ENCODE data around the gene PRKCZ. TPM values are rescaled to one million over a fixed set of nuclear protein-coding genes. Genes with fewer than 3 reads are reported as not detected.

Gene PRKCZ
- total and polyA plus RNA-seq, 9 of the 15 experiments (the other 6 are each of a cell fraction or from before 2014, with no cell fraction given): 0.07 to 3.1 (median 1.3) TPM

DNA sequence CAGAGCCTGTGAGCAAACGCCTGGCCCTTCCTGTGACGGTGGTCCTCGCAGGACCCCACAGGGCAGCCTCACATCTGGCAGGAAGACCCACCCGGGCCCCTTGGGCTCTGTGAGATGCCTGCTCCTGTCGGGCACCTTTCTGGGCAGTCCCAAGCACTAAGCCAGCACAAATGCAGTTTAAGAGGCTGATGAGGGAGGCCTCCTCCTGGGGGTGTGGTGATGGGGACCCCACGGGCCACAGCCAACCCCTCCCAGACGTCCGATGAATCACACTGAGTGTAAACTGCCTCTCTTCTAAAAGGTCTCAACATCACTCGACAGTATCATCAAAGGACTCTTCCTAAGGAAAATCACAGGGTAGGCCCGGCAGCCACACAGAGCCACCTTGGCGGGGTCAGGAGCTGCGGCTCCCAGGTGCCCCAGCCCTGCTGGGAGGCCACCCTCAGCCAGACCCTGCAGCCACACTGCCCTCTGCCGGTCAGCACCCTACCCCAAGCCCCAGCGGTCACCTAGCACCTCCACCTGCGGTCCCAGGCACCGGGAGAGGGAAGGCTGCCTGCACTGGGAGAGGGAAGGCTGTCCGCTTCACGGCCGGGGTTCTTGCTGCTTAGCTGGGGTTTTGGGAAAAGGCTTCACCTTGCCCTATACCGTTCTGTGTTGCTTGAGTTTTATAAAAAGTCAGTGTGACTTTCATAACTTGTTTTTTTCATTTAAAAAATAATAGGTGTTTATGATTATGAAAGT lies 3.9 kb upstream of the PRKCZ start (continued):
- TF ChIP-seq GTF2B (IDR thresholded peaks at IDR 0.05; ENCODE audit: extremely low read depth, insufficient read length) (no peak), ZNF551 (CRISPR knock-in tag; IDR thresholded peaks at IDR 0.05) (no peak), ZNF586 (CRISPR knock-in tag; conservative IDR thresholded peaks at IDR 0.05) (no peak), ZHX1 (conservative IDR thresholded peaks at IDR 0.05; ENCODE audit: low read length) (no peak), NRF1 (conservative IDR thresholded peaks at IDR 0.05 in 1 of 2, IDR thresholded peaks at IDR 0.05 in 1 of 2) (no peak), GABPB2 (CRISPR knock-in tag; conservative IDR thresholded peaks at IDR 0.05) (no peak), HLTF (IDR thresholded peaks at IDR 0.05) (no peak), POLR2AphosphoS2 (IDR thresholded peaks at IDR 0.05; ENCODE audit: low read length) (no peak), XRCC5 (IDR thresholded peaks at IDR 0.05; ENCODE audit: low read depth, low read length) (0 out of 2 replicates have a peak, but pooled peaks have one; percentile 54), ZNF41 (CRISPR knock-in tag; conservative IDR thresholded peaks at IDR 0.05) (no peak), ELK1 (CRISPR knock-in tag; IDR thresholded peaks at IDR 0.05) (no peak), KAT7 (CRISPR knock-in tag; IDR thresholded peaks at IDR 0.05; ENCODE audit: borderline replicate concordance) (no peak)
- TF ChIP-seq, protein P1, sequence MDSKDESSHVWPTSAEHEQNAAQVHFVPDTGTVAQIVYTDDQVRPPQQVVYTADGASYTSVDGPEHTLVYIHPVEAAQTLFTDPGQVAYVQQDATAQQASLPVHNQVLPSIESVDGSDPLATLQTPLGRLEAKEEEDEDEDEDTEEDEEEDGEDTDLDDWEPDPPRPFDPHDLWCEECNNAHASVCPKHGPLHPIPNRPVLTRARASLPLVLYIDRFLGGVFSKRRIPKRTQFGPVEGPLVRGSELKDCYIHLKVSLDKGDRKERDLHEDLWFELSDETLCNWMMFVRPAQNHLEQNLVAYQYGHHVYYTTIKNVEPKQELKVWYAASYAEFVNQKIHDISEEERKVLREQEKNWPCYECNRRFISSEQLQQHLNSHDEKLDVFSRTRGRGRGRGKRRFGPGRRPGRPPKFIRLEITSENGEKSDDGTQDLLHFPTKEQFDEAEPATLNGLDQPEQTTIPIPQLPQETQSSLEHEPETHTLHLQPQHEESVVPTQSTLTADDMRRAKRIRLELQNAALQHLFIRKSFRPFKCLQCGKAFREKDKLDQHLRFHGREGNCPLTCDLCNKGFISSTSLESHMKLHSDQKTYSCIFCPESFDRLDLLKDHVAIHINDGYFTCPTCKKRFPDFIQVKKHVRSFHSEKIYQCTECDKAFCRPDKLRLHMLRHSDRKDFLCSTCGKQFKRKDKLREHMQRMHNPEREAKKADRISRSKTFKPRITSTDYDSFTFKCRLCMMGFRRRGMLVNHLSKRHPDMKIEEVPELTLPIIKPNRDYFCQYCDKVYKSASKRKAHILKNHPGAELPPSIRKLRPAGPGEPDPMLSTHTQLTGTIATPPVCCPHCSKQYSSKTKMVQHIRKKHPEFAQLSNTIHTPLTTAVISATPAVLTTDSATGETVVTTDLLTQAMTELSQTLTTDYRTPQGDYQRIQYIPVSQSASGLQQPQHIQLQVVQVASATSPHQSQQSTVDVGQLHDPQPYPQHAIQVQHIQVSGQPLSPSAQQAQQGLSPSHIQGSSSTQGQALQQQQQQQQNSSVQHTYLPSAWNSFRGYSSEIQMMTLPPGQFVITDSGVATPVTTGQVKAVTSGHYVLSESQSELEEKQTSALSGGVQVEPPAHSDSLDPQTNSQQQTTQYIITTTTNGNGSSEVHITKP (IDR thresholded peaks at IDR 0.05; ENCODE audit: partially characterized antibody): peak; percentile 17
- TF ChIP-seq, protein P2, sequence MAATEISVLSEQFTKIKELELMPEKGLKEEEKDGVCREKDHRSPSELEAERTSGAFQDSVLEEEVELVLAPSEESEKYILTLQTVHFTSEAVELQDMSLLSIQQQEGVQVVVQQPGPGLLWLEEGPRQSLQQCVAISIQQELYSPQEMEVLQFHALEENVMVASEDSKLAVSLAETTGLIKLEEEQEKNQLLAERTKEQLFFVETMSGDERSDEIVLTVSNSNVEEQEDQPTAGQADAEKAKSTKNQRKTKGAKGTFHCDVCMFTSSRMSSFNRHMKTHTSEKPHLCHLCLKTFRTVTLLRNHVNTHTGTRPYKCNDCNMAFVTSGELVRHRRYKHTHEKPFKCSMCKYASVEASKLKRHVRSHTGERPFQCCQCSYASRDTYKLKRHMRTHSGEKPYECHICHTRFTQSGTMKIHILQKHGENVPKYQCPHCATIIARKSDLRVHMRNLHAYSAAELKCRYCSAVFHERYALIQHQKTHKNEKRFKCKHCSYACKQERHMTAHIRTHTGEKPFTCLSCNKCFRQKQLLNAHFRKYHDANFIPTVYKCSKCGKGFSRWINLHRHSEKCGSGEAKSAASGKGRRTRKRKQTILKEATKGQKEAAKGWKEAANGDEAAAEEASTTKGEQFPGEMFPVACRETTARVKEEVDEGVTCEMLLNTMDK (IDR thresholded peaks at IDR 0.05; ENCODE audit: borderline replicate concordance, insufficient read depth, low read depth, low read length, poor library complexity, severe bottlenecking): peak; percentile 73
- TF ChIP-seq, protein P3, sequence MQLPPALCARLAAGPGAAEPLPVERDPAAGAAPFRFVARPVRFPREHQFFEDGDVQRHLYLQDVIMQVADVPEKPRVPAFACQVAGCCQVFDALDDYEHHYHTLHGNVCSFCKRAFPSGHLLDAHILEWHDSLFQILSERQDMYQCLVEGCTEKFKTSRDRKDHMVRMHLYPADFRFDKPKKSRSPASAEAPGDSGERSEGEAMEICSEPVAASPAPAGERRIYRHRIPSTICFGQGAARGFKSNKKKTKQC (CRISPR knock-in tag; IDR thresholded peaks at IDR 0.05): no peak
